ENCODE results near the gene CHMP3.

- TF ChIP-seq CTCF (IDR thresholded peaks at IDR 0.05; ENCODE audit: borderline replicate concordance, extremely low read depth, low read length, poor library complexity, severe bottlenecking) = no peak
- TF ChIP-seq EZH2 (IDR thresholded peaks at IDR 0.05; ENCODE audit: borderline replicate concordance, low read depth, low read length, severe bottlenecking) = no peak
These were observed 74.5 kb downstream of the CHMP3 start for GRCh38 chr2:86488561-86489250.
